Measurements from ENCODE around the gene BAG1.
A peak's percentile ranks its signal among the peaks of the same experiment; 100 is the strongest.

Gene BAG1

DNA sequence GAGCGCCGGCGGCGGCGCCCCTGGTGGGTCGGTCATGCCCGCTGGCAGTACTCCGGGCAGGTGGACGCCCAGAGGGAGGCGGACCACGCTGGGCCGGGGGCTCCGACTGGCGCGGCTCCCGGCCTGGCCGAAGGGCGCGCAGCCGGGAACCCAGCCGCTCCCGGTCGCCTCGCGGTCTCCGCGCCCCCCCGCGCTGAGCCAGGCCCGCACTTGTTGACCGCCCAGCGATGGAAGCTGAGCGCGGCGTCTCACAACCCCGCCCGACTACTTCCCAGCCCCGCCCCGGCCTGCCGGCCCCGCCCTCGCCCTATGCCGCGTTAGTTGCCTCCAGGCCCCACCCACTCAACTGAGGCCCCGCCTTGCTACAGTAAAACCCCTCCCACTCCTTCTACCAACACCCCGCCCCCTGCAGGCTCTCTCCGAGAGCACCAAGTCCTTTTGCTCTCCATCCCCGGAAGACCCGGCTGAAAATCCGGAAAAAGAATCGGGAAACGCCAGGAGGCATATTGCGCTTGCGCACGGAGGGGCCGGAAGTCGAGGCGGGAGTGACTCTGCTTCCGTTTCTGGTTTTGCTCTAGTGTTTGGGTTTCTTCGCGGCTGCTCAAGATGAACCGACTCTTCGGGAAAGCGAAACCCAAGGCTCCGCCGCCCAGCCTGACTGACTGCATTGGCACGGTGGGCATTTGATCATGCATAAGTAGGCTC lies at the start of gene BAG1, which contains the start of gene CHMP5:
BAG1 (minus strand) TSS at position 236 of the 705 bp plus-strand sequence.
CHMP5 (plus strand) TSS at position 577 of the 705 bp plus-strand sequence; CDS start at position 607, 30 bp downstream.
- DNase-seq (ENCODE audit: low spot score) = peak; percentile 99

DNA sequence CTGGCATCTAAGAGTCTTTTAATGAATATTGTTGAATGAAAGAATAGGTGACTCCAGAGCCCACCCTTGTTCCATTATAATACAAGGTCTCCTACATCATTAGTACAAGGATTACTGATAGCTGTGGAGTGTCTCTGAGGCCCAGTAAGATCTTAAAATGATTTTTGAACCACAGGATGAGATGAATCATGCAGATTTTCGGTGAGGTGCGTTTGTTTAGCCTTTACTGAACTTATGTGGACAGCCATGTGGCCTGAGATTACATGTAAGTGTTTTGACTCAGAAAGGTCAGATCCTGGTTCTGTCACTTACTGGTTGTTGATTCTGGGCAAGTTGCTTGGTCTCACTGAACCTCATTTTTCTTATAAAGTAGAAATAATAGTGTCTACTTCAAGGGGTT lies 47.4 kb upstream of the BAG1 start:
- DNase-seq (ENCODE audit: low spot score) = no peak

DNA sequence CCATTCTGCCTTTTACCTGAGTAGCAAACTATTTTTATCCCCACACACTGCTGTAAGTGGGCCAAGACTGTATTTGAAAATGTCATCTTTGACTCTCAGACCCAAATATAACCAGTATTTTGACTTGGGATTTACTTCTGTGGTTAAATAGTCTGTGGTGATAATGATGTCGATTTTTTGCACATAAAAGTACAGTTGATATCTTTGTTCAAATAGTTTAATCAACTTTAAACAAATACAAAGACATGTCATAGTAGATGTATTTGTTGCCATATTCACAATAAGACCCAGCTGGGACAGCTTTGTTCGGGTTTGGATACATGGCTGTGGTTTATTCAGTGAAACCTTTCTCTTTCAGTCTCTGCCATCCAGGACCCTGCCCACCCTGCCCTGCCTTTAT lies 46.2 kb upstream of the BAG1 start:
- DNase-seq (ENCODE audit: low spot score) = no peak

DNA sequence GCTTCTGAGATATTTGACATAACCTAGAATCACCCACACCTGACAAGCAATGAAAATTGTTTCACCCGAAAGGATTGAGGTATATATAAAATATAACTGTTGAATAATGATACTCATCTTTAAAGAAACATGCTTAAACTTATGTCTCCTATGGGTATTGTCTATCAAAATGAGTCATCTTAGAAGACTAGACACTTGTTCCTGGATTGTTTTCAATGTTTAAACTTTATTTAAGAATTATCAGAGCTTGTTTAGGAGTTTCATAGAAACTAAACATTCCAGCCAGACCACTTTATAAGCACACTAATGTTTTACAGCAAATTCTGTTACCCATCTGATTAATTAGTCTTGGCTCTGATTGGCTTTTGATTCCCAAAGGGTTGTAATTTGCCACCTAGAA lies 45.4 kb upstream of the BAG1 start:
- DNase-seq (ENCODE audit: low spot score) = no peak

DNA sequence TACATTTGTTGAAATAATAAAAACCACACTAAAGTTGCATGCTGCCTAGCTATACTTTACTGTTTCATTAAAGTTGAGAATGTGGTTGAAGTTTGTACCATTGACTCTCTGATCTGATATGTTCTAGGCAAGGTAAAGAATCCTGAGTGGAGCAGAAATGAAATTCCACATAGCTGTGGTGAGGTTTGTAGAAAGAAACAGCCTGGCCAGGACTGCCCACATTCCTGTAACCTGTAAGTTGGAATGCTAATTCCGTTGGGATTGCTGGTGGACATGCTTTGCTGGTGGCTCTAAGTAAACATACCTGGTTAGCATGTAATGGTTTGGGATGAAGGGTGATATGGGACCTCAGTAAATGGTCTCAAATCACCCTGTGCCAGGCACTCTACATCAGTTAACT lies 42.6 kb upstream of the BAG1 start:
- no peak for DNase-seq (ENCODE audit: low spot score)

DNA sequence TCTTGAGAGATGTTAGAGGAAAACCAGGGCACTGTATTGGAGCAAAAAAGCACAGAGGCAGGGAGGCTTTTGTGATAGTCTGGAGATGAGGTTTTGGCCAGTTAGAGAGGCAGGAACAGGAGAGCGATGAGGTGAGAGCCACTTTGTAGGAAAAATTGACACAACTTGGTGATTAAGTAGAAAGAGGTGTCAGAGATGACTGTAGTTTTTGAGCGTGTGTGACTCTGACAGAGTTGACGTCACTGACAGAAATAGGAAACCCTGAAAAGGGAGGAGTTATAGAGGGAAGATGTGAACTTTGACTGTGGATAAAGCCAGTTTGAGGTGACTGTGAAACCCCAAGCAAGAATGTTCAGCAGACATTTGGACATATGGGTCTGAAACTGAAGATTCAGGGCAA lies 41.5 kb upstream of the BAG1 start:
- DNase-seq (ENCODE audit: low spot score) = no peak

DNA sequence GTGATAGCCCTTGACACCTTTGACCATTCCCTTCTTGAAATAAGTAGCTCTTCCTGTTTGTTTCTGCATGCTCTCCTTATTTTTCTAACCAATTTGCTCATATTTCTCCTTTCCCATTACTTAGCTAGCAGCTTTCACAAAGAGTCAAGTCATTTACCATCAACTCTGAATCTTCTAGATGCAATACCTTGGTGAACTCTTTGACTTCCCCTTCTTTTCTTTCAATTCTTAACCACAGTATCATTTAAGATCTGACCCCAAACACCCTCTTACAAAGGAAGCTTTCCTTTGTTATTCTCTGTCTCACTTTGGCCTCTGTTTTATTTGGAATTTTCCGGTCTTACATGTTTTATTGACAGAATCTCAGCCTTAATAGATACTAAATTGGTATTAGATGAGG lies 39.9 kb upstream of the BAG1 start:
- no peak for DNase-seq (ENCODE audit: low spot score)

DNA sequence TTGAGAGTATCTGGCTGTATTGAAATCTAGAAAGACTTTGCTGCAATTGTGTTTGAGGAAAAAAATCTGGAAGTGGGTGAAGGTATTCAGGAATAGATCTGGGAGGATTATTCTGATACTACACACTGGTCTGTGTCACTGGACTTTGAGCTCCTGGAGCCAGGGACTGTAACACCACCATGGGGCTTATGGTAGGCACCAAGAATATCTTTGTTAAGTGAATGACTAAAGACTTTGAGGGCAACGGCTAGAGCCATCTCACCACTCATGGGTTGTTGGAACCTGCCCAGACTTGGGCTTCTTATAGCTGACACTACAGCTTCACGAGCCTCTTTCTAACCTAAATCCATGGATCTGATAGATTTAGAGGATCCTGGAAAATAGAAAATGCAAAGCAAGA lies 36.0 kb upstream of the BAG1 start:
- no peak for DNase-seq (ENCODE audit: low spot score)

DNA sequence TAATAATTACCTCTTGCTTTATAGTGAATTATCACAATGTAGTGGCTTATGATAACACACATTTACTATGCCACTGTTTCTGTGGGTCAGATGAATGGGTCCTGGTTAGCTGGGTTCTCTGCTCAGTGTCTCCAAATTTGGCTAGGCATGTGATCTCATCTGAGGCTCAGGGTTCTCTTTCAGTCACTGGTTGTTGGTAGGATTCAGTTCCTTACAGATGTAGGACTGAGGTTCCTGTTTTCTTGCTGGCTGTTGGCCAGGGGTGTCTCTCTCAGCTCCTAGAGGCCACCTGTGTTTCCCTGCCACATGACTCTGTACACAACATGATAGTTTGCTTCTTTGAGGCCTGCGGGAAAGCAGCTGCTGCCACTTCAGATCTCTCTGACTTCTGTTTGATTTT lies 32.9 kb upstream of the BAG1 start:
- DNase-seq (ENCODE audit: low spot score) = peak; percentile 78

DNA sequence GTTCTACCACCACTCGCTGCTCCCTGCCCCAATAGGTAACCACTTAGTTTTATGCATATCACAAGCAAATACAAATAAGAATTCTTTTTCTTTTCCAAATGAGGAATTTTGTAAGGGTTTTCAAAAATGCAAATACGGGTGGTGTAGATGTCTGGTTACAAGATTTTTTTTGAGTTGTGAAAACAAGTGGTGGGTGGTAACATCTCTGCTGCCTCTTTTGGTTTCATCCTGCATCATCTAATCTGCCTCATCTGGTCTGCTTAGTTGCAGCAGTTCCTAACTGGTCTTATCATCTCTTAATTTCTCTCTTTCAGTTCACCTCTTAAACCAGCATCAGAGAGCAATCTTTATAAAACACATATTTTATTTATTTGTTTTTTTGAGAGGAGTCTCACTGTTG lies 31.1 kb upstream of the BAG1 start:
- no peak for DNase-seq (ENCODE audit: low spot score)

DNA sequence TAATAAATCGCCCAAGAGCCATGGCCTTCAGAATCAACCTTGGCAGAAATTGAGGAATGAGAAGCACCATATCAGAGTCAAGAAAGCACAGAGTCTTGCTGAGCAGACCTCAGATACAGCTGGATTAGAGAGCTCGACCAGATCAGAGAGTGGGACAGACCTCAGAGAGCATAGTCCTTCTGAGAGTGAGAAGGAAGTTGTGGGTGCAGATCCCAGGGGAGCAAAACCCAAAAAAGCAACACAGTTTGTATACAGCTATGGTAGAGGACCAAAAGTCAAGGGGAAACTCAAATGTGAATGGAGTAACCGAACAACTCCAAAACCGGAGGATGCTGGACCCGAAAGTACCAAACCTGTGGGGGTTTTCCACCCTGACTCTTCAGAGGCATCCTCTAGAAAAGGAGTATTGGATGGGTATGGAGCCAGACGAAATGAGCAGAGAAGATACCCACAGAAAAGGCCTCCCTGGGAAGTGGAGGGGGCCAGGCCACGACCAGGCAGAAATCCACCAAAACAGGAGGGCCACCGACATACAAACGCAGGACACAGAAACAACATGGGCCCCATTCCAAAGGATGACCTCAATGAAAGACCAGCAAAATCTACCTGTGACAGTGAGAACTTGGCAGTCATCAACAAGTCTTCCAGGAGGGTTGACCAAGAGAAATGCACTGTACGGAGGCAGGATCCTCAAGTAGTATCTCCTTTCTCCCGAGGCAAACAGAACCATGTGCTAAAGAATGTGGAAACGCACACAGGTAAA lies 30.3 kb upstream of the BAG1 start:
- DNase-seq (ENCODE audit: low spot score) = no peak

DNA sequence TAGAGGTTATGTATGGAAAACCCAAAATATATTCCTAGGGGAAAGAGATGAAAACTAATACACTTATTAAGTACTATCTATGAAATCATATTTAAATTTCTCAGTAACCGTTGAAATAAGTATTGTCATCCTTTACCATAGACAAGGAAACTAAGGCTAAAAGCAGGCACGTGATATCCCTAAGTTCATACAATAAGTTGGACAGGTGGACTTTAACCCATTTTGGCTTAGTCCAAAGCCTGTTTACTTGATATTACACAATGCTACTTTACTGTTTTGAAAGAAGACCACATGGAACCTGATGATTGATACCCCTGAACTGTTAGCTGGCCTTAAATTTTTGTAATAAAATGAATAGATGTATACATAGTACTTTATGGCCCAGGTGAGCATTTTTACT lies 29.3 kb upstream of the BAG1 start:
- DNase-seq (ENCODE audit: low spot score) = no peak

DNA sequence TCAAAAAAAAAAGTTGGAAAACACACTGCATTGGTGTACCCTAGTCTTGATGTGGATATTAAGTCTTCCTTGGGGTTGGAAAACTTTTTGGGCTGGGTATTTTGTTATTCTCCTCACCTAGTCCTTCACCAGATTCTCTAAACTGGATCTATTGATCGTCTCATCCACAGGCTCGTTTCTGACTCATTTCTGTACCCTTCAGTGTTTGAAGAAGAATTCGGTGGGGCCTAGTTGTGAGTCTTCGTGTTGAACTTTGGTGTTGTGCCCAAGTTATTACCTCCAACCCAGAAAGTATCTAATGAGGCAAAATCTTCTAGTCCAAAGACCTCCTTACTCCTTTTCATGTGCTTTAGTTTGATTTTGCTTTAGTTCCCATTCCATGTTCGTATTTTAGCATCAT lies 27.4 kb upstream of the BAG1 start:
- DNase-seq (ENCODE audit: low spot score) = no peak

DNA sequence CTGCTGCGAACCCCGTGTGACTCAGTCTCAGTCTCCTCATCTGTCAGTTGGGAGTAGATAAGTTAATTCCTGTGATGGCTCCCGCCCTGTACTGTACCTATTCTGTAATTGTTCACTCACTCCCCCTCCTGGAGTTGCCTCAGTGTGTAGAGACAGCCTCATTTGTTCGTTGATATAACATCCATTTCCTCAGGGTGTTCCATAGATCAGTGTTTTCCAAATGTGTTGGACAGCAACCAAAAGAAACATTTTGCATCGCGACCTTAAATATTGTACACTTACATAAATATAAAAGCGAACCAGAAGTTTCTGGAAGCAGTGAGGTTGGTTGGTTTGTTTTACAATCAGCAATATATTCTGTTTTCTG lies 26.5 kb upstream of the BAG1 start:
- DNase-seq (ENCODE audit: low spot score) = no peak

DNA sequence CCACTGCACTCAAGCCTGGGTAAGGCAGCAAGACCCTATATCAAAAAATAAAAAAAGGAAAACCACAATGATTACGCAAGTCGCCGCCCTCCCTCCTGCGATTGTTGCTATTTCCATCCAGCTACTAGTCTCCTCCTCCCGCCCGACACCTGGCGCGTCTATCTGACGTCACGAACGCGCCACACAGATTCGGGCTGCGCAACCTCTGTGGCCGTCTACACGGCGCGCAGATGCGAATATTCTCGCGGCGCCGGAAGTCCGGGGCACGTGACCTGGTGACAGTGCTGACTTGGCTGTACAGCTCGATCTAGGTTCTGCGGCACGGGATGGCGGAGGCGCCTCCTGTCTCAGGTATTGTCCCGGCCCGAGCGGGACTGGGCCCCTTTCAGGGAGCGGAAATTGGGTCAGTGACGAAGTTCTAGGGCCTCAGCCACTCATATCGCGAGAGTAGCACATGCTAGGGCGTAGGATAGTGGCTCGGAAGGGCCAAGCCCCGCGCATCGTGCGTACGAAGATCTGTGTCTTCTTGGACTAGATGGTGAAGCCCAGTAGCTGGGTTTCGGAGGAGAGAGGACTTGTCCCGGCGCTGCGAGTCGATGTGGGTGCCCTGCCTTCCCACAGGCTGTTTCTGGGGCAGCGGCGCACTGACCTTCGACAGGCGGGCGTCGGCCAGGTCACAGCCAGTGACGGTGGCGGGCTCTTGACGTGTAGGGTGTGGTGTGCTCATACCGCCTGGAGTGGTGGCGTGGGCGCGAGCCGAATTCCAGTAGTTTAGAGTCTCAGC lies 25.9 kb upstream of the BAG1 start, which contains the start of gene NFX1:
NFX1 (plus strand) TSS at position 270 of the 784 bp plus-strand sequence; CDS start at position 327, 57 bp downstream.
- peak; percentile 97 for DNase-seq (ENCODE audit: low spot score)

DNA sequence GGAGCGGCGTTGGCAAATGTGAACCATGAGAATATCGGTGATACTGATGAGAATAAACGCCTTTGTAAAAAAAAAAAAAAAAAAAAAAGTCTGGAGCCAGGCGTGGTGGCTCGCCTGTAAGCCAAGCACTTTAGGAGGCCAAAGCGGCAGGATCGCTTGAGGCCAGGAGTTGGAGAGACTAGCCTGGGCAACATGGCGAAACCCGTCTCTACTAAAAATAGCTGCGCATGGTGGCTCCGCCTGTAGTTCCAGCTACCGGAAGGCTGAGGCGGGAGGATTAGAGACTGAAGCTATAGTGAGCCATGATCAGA lies 25.4 kb upstream of the BAG1 start:
- DNase-seq (ENCODE audit: low spot score) = no peak

DNA sequence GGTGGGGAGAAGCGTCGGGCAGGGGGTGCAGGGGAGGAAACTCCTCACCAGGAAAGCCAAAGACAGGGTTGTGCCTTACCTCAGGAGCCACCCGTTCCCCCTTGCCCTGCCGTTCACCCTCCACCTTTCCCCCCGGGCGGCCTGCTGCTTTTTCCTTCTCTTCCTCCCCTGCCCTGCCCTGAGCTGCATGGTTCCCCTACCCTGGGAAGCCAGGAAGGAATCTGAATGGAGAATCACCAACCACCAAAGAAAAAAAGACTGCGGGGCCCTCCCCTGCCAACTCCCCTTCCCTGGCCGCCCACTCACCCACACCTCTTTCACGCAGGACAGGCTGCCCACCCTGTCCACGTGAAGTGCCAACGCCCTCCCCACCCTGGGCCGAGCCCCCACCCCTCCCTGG lies 25.0 kb upstream of the BAG1 start:
- DNase-seq (ENCODE audit: low spot score) = peak; percentile 18

DNA sequence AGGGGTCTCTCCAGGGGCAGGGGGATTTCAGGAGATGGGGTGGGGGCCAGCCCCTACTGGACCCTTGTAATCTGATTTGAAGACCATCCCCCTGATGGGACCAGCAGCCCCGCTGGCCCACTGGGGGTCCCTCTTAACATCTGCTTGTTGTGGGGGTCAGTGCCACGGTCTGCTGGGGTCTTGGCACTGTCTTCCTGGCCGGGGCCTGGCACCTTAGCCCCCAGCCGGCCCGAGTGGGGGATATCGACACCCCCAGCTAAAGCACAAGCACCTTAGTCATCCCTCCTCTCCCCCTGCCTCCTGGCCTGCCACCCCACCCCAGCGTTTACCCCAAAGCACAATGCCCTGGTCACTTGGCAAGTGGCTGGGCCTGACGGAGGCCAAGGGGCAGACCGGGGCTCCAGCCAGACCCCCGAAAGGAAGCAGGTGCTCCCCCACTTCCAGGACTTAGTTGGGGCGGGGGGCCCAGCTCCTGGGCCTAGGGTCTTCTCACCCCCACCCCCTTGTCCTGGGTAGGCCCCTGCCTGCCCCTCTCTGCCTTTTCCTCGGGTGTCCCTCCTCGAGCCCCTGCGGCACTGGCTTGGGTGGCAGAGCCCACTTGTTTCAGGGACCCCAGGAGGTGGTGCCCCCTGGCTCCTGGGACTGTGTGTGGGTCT lies 24.4 kb upstream of the BAG1 start:
- no peak for DNase-seq (ENCODE audit: low spot score)

DNA sequence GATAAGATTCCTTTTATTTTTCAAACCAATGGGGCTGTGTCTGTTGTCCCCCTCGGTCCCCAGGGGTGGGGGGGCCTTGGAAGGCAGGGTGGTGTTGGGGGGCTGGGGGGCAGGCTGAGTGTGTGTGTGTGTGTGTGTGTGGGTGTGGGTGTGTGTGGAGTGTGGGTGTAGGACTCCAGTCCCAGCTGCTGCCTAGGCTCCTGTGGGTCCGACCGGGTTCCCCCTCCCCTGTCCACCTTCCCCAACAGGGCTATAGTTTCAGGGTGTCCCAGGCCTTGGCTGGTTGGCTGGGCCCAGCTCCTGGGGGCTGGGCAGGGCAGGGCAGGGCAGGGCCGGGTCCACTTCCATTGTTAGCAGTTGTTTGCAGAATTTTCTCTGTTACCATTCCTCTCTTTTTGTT lies 23.7 kb upstream of the BAG1 start:
- DNase-seq (ENCODE audit: low spot score) = no peak

DNA sequence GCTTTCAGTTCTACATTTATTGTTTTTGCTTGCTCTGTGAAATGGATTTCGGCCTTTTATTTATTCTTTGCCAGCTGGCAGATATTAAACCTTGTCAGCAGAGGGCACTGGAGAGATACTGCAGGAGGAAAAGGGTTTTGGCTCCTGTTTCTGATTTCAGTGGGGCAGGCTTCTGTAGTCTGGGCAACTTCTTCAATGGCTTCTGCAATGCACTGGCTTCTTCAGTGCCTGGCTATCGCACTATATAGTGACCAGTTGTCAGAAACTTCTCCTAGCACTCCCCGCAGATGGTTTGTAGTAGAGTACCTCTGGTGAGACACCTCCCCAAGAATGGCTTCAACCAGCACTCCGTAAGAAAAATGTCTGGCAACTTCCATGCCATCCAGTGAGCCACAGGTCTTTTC lies 22.6 kb upstream of the BAG1 start:
- peak; percentile 81 for DNase-seq (ENCODE audit: low spot score)

DNA sequence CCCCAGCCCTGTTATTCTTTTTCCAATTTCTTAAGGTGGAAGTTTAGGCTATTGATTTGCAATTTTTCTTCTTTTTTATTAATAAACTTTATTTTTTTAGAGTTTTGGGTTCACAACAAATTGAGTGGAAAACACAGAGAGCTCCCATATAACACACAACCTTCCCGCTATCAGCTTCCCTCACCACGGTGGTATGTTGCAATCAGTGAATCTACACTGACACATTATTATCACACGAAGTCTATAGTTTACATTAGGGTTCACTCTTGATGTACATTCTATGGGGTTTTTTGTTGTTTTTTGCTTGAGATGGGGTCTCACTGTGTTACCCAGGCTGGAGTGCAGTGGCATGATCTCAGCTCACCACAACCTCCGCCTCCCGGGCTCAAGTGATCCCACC lies 21.0 kb upstream of the BAG1 start:
- DNase-seq (ENCODE audit: low spot score) = no peak

DNA sequence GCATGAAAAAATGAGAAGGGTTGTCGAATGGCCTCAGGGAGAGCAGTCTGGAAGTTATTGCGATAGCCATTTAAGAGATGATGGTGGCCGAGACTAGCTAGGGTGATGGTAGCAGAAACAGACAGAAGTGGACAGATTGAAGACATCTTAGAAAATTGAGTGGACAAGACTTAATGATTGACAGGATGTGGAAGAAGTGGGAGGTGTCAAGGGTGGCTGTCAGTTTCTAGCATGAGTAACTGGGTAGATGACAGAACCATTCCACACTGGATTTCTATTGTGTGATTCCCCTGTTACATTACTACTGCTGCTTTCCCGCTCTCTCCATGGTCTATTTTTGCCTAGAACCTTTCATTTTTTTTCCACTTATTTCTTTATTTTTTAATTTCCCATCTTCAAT lies 13.0 kb upstream of the BAG1 start:
- no peak for DNase-seq (ENCODE audit: low spot score)

DNA sequence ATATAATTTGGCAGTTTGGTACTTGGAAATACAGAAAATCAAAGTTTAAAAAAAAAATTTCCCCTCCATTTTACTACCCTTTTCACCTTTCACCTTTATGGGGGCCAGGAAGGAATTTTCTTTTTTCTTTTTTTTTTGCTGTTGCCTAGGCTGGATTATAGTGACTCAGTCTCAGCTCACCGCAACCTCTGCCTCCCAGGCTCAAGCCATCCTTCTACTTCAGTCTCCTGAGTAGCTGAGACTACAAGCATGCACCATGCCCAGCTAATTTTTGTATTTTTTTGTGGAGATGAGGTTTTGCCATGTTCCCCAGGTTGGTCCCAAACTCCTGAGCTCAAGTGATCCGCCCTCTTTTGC lies 9.4 kb upstream of the BAG1 start:
- DNase-seq (ENCODE audit: low spot score) = no peak

All from Ammon's horn (tissue), 1 donor.